Stimulated activated CD4-positive, alpha-beta T cell treated with anti-CD3 and anti-CD28 coated beads, Interleukin-2, amount 100 ng/mL, for 24 hours (primary cell): ENCODE data around the gene FAS.

Experiments used
- DNase-seq, 2 donors: peaks; one replicate each; pipeline ENCODE4 v3.0.0-alpha.2; 2020

Gene FAS

DNA sequence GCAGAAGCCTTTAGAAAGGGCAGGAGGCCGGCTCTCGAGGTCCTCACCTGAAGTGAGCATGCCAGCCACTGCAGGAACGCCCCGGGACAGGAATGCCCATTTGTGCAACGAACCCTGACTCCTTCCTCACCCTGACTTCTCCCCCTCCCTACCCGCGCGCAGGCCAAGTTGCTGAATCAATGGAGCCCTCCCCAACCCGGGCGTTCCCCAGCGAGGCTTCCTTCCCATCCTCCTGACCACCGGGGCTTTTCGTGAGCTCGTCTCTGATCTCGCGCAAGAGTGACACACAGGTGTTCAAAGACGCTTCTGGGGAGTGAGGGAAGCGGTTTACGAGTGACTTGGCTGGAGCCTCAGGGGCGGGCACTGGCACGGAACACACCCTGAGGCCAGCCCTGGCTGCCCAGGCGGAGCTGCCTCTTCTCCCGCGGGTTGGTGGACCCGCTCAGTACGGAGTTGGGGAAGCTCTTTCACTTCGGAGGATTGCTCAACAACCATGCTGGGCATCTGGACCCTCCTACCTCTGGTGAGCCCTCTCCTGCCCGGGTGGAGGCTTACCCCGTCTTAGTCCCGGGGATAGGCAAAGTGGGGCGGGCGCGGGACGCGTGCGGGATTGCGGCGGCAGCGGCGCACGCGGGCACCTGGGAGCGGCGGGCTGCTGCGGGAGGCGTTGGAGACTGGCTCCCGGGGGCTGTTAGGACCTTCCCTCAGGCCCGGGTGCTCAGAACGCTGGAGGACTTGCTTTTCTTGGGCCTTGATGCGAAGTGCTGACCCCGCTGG is at the start of gene FAS:
Gene FAS (plus strand): TSS at position 415 of the 777 bp plus-strand sequence. CDS start 79 bp downstream, at position 494.
- DNase-seq = peak; percentile 73 to 79

DNA sequence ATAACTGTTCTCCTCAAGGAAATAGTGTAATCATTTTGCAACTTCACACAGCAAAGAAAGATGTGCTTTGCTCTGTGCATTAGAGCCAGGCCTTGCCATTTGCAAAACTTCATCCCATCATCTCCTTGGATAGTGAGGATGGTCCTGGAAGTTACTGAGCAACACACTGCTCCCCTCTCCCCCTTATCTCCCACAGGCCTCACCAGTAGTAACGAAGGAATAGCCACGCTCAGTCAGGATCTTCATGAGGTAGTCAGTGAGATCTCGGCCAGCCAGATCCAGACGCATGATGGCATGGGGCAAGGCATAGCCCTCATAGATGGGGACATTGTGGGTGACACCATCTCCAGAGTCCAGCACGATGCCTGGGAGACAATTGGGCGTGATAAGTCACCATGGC is 49.6 kb upstream of the FAS start:
- DNase-seq = no peak

DNA sequence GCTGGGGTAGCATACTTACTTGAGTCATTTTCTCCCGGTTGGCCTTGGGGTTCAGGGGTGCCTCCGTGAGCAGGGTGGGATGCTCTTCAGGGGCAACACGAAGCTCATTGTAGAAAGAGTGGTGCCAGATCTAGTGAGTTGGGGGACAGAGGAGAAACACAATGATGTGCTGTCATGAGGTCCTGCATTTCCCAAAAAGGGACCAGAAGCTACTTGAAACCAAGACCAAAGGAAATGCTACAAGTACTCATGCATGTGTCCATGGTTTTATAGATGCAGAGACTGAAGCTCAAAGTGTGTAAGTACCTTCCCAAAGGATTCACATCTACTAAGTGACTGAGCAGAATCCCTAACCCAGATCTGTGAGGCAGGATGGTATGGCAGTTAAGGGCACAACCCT is 46.8 kb upstream of the FAS start:
- DNase-seq = no peak

DNA sequence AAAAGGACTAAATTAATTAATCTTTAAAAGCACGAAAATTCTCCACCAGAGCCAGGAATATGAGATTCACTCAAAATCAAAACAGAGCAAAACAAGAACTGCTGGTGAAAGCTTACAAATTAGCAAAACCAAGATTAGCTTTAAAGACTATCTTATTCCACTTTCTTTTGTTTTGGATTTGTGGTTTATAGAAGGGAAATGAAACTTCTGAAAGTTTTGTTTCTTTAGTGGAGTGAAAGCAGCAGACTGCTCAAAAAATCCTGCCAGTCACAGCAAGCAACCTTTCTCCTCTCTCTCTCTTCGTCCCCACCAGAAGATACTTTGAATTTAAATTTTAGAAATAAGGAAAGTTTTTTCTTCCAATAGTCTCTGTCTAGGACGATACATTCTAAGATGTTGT is 45.8 kb upstream of the FAS start:
- DNase-seq = no peak

DNA sequence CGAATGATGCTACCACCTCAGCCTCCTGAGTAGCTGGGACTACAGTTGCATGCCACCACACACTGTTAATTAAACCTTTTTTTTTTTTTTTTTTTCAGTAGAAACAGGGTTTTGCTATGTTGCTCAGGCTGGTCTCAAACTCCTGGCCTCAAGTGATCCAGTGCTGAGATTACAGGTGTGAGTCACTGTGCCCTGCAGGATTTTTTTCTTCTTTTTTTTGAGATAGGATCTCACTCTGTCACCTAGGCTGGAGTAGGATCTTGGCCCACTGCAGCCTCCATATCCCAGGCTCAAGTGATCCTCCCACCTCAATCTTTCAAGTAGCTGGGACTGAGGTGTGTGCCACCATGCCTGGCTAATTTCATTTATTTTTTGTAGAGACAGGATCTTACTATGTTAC is 44.4 kb upstream of the FAS start:
- DNase-seq = no peak

DNA sequence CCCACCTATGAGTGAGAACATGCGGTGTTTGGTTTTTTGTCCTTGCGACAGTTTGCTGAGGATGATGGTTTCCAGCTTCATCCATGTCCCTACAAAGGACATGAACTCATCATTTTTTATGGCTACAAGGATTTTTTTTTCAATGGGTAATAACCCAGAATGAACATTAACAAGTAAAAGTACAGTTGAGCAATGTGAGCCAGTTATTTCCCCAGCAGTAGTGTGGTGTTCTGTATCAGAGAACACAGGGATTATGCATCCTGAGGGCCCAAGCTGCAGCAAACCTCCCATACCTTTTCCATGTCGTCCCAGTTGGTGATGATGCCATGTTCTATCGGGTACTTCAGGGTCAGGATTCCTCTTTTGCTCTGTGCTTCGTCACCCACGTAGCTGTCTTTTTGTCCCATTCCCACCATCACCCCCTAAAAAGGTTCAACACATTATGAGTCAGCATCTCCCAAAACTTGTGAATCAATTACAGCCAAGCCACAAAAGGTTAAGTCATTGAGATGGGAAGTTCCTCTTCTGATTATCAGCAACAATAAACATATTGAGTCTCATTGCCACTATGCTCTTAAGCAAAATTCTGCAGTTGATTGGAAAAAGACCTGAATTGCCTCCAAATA is 43.5 kb upstream of the FAS start:
- no peak for DNase-seq

DNA sequence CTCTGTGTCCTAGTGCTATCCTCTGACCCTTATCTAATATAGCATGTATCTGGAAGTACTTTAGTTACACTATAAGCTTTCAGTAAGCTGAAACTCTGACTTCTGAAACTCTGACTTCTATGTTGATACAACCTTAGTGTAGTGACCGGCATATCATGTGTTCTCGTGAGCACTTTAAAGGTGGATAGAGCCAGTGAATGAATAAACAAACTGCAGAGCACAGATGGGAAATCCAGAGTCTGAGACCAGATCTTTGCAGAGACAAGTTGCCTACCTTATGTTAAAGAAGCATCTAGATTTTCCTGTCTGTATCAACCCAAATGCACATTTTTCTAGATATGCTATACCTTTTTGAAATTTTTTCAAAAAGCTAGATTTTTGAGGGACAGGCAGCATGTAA is 41.5 kb upstream of the FAS start:
- DNase-seq = no peak

DNA sequence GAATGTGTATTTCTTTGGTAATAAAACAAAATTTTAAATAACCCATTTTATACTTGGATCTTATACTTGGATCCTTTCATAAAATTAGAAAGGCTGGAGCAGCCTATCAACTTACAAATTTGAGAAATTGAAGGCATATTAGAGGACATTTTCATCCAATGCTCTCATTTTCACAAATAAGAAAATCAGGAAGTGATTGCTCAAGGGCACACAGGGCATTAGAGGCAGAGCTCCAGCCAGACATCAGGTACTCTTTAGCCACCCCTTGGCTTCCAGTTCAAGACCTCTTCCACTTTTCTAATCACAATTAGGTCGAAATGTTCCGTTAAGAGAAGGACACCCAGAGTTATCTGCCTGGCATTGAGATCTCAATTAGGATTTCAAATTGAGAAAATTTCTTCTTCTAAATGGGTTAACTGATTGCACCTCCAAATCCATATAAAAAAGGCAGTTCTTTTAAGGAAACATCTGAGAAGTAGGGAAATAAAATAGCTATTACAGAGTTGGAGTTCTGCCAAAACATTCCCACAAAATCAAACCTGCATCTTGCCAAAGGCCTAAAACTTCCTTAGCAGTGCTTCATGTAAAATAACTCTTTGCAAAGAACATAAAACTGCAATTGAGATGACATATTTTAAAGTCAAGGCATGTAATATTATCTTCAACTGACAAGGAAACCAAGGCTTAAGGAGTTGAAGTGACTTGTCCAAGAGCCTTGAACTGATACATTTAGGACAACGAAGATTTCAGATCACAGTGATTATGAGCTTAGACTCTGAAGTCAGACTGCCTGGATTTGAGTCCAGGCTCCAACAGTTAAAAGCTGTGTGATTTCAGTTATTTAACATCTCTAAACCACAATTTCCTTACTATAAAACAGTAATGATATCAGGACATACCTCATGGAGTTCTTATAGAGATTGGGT is 40.4 kb upstream of the FAS start:
- no peak for DNase-seq

DNA sequence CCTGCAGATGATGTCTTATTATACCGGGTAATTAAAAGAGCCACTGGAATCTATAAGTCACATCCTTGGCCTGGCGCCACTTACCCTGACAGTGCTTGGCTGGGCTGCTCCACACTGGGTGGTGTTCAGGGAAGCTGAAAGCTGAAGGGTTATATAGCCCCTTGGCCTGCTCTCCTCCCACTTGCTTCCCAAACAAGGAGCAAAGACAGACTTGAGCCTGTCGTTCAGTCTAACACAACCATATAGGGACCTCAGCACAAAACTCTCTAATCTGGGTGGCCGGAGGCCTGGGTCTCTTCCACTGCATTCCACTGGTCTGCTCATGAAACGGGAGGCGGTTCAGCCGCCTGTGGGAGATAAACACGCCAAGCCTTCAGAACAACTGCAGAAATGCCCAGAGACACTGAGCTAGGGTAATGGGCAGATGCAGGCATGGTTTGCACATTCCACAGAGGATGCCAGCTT is 37.9 kb upstream of the FAS start, which contains the start of gene ACTA2:
Gene ACTA2 (minus strand): TSS at position 127 of the 465 bp plus-strand sequence. CDS start 3,843 bp downstream, outside the sequence.
- DNase-seq = no peak

DNA sequence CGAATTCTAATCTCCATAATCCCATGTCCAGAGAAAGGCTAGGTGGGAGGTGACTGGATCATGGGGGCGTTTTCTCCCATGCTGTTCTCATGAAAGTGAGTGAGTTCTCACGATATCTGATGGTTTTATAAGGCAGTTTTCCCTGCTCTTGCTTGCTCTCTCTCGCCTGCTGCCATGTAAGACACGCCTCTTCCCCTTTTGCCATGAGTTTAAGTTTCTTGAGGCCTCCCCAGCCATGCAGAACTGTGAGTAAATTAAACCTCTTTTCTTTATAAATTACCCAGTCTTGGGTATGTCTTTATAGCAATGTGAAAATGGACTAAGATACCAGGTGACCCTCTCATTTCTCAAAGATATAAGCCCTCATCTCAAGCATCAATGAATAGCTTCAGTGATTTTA is 36.9 kb upstream of the FAS start:
- DNase-seq = no peak

DNA sequence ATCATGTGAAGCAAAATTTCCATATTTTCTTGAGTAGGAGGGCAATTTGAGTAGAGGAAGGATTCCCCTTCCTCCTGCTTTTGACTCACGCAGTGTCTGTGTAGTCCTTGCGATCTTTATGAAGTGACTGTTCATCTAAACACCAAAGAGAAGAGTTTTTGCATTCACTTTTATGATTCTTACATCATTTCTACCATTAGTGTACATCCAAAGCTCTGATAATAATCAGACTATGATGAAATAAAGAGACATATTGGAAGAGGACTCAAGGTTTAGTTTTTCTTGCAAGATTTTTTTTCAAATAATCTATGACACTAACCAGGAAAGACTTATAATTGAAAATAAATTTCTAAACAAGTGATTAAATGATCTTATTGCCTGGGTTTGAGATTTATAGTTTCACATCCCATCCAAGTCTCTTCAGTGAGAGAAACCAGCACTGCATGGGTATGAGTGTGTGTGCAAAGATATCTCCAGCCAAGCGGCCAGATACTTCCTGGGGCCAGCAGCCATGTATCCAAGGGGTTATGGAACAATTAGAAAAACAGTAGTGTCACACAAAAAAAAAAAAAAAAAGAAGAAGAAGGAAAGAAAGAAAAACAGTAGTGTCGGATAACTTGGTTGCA is 36.0 kb upstream of the FAS start:
- no peak for DNase-seq

DNA sequence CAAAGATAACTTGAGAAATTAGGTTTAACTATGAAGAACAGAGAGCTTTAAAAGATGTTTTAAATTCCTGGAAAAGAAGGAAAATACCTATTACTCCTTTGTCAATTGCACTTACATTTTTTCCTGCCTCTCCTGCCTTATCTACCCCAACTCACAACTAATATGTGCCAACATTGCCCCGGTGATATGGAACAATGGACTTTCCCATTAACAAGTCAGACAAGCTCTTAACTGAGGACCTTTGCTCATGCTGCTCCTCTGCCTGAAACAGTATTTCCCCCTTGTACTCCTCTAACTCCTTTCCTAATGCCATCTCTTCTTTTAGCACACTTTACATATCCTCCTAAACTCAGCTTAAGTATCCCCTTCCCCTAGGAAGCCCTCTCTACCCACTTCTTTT is 33.2 kb upstream of the FAS start:
- no peak for DNase-seq

DNA sequence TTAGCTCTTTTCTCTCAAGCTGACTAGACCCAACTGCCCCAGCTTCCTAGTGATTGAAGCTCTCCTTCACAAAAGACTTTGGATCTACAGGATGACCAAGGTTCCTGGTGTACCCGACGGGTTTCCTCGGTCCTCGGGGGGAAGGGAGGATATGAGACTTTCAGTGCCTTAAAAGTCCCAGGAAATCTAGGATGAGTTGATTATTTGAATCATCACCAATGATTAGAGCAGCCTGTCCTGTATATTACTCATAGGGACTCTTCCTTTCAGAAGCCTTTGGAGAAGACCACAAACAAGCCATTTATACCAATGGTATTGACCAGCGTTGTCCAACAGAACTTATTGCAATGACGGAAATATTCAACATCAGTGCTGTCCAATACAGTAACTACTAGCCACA is 31.9 kb upstream of the FAS start:
- no peak for DNase-seq

DNA sequence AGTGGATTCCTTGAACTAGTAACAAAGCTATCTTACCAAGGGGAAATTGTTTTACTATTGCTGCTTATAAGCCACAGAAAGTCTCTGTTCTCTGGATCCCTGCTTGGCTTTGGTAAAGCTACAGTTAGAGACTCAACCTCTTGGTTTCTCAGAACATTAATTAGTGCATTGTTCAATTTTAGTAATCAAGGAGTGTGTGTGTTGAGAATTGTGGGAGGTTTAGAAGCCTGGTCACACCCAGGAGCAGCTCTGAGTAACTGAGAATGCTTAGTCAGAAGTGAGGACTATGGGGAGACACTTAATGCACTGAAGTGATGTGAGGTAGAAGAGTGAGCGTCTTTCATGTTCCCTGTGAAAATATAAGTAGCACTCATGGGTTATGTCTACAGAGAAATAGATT is 29.8 kb upstream of the FAS start:
- DNase-seq = no peak

DNA sequence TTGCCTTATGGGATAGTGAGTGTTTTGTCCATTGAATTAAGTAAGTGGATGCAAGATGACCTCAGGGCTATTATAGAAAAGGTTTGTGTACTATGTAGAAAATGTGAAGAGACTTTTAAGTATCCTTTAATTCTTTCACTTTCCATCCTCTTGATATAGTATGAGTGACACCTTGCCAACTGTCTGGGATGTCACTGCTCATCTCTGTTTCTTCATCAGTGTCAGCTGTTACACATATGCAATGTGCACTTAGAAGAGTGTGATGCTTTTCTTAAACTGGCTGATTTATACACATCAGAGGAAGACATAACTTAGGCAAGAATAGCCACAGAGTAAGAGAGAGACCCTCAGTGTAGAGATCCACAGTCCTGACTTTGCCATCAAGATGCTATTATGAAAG is 29.3 kb upstream of the FAS start:
- no peak for DNase-seq

DNA sequence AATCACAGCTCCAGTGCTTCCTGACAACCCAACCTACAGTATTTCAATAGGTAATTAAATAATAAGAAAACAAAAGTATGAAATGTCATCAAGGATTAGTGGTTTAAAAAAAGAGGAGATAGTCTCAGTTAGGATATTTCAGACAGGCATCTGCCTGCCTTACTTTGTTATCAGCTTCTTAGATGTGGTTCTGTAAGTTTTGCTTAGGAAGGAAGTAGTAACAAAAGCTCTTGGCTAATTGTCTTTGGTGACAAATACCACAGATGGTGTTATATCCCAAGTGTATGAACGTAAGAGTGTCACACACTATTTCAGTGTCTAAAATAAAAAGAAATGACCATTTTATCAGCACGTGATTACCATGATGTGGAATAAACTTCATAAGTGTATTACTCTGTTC is 28.3 kb upstream of the FAS start:
- no peak for DNase-seq

DNA sequence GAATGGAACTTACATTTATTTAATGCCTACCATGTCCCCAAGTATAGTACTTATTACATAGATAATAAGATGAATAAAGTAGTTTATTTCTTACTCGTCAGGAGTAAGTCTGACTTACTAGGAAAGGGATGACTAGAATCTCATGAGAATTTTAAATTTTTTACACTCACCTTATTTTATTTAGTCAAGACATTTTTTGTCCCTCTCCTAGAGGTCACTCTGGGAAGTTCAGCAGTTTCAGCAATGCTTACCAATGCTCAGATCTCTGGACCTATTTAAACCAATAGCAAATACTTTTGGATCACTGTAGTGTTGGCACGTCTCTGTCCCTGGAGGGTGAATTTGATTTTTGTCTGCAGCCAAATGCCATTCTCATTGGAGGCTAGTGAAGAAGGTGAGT is 27.3 kb upstream of the FAS start:
- no peak for DNase-seq

DNA sequence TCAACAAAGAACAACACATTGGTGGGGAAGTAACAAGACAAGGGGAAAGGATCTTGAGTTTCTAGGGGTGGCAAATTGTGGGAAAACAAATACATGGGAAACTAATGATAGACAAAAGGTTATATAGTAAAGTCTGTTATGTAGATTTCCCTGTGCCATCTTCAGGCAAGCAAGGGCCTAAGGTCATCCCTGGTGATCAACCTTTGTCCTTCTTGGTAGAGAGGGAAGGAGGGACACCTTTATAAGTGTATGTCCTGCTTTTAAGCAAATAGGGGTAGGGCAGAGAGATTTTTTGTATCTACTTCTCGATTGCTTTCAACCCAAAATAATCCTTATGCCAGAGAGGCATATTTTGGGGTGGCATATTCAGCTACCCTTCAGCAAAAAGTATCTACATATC is 26.2 kb upstream of the FAS start:
- no peak for DNase-seq

DNA sequence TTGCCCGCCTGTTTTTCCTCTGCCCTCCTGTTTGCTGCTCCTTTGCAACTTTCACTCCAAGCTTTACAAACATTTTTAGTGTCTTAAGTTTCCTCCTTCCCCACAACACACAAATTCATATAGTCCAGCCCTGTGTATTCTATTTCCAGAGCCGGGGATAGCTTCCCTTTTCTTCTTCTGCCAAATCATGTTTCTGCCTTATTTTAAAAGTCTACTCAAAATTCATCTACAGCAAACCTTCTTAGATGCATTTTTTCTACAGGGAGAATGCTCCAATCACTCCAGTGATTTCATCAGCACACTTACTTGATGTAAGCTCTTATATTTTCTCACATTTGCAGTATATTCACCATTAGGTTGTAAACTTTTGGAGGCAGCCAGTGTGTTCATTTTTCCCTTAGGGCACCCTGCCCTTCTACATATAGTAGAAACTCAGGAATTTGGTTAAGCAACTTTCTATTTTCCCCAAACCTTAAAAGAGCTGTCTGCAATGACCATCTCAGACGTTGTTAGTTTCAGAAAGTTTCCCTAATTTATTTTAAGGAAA is 25.7 kb upstream of the FAS start:
- no peak for DNase-seq

DNA sequence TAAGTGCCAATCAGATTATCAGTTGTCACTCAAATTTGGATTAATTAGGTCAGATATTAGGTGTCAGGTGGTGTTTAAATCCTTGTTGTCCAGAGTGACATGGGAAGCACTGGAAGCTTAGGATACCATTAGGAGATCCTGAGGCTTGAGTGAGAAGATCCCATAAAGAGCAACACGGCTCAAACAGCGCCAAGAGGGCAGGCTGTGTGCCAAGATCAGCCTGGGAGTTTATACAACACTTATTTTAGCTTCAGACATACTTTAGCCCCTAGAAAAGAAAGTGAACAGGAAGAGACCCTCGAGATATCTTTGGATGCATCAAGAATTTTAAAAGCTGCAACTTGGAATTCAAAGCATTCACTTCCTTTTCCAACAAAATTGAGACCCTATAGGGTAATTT is 23.8 kb upstream of the FAS start:
- DNase-seq = no peak

DNA sequence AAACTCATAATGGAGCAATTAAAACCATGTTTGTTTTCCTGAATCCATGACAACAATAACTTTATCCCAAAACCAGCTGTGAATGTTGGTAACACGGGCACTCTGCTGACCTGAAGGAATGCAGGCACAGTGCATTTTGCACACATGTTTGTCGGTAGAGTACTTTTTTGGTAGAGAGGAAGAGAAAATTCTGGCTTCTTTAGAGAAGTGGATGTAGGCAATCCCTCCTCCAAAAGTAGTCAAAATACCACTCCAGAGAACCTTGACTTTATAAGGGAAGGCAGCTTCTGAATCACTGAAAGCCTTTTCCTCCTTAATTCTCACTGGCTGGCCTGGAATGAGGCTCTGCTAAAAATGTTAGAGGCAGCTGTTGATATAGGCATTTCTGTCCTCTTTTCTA is 22.2 kb upstream of the FAS start:
- no peak for DNase-seq

DNA sequence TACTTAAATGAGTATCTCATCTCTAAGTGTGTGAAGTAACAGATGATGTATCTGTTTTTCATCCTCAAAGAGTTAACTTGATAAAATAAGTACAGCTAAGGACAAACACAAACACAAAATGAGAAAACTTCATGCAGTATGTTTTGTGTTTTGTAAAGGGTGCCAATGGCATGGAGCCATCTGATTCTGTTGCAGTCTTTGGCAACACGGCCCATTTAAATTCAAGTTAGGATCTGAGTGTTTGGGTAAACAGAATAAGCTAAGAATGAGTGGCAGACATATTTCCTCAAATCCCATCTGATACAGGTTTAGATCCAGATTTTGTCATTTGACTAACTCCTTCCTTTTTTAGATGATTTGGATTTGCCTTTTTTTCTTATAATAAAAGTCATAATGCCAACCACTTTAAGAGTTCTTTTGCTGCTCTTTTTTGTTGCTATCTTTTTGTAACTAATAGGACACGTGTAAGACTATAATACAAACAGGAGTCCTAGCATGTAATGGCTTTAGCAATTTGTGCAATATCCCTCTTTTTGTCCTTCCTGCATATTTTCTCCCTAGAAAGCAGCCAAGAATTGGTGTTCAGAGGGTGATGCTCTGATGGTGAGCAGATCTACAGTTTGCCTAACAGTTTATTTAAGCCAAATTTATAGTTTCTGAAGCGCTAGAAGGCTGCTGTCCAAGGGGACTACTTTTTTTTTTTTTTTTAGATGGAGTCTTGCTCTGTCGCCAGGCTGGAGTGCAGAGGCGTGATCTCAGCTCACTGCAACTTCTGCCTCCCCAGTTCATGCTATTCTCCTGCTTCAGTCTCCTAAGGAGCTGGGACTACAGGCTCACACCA is 19.2 kb upstream of the FAS start:
- DNase-seq = no peak
